CD4-positive, alpha-beta T cell (primary cell): ENCODE data around the gene TEX22. TPM values are rescaled to one million over a fixed set of nuclear protein-coding genes. Genes with fewer than 3 reads are reported as not detected.
A peak's percentile ranks its signal among the peaks of the same experiment; 100 is the strongest.

Experiments used
- ATAC-seq: fragments of 200-7000 bp; cut with Tn5 transposase; one replicate; pipeline ENCODE4 v1.10.0; 2022; ENCODE audit warnings: mild to moderate bottlenecking; ENCODE audit not compliant: poor library complexity
- CTCF ChIA-PET: fragments of 350-600 bp; sonication (Branson Sonifier 250); formaldehyde crosslinking; loops from one replicate; lab custom pipeline; 2021; ENCODE audit warnings: antibody characterized with exemption, inconsistent platforms; lab: Charles Lee
- POLR2A ChIA-PET: fragments of 350-600 bp; sonication (Branson Sonifier 250); formaldehyde crosslinking; loops from one replicate; lab custom pipeline; 2021; ENCODE audit warnings: antibody characterized with exemption, inconsistent platforms; lab: Charles Lee
- DNase-seq, 14 experiments: peaks; one replicate each; pipeline ENCODE4 v3.0.0-alpha.2; 2013 to 2020; ENCODE audit warnings: mixed read lengths in 2 of 14
- H3K27ac ChIP-seq, 2 donors: one replicate each; pipeline versions ENCODE4 v1.5.1 to v1.7.0; 2013; ENCODE audit warnings: low read length in 2 of 2, low read depth in 1 of 2, mild to moderate bottlenecking in 1 of 2
- H3K27me3 ChIP-seq, 2 experiments: 1 replicate in 1 of 2; 2 replicates in 1 of 2; pipeline versions ENCODE4 v1.6.1 to v1.7.0; 2013; ENCODE audit warnings: low read length in 2 of 2, control low read depth in 1 of 2, mild to moderate bottlenecking in 1 of 2, moderate library complexity in 1 of 2; ENCODE audit not compliant: insufficient read depth in 2 of 2, control insufficient read depth in 1 of 2
- H3K36me3 ChIP-seq: one replicate; pipeline ENCODE4 v1.6.1; 2013; ENCODE audit warnings: low read length, control low read depth; ENCODE audit not compliant: insufficient read depth
- H3K4me1 ChIP-seq: one replicate; pipeline ENCODE4 v1.6.1; 2013; ENCODE audit warnings: low read length, control low read depth; ENCODE audit not compliant: insufficient read depth
- H3K4me3 ChIP-seq: one replicate; pipeline ENCODE4 v1.5.1; 2013; ENCODE audit warnings: mild to moderate bottlenecking, low read length, moderate library complexity
- H3K9me3 ChIP-seq, 2 experiments: 1 replicate in 1 of 2; 2 replicates in 1 of 2; pipeline versions ENCODE4 v1.6.1 to v1.7.0; 2013; ENCODE audit warnings: low read length in 2 of 2, mild to moderate bottlenecking in 2 of 2, control low read depth in 1 of 2, moderate library complexity in 1 of 2; ENCODE audit not compliant: control insufficient read depth in 1 of 2, insufficient read depth in 1 of 2
- H3K27ac Mint-ChIP-seq: one replicate; pipeline ENCODE4 v1.8.0; 2020; ENCODE audit warnings: mixed read lengths
- H3K27me3 Mint-ChIP-seq: one replicate; pipeline ENCODE4 v1.8.0; 2021; ENCODE audit warnings: mixed read lengths
- H3K36me3 Mint-ChIP-seq: one replicate; pipeline ENCODE4 v1.8.0; 2021; ENCODE audit warnings: low read depth, mixed read lengths
- H3K4me1 Mint-ChIP-seq: one replicate; pipeline ENCODE4 v1.8.0; 2021; ENCODE audit warnings: low read depth, mixed read lengths
- H3K4me3 Mint-ChIP-seq: one replicate; pipeline ENCODE4 v1.8.0; 2020; ENCODE audit warnings: mild to moderate bottlenecking, mixed read lengths
- H3K9me3 Mint-ChIP-seq: one replicate; pipeline ENCODE4 v1.8.0; 2020; ENCODE audit warnings: mixed read lengths
- CTCF ChIP-seq: fragments of 200-600 bp; IDR thresholded peaks from one replicate; pipeline ENCODE4 v1.8.0; 2022; ENCODE audit warnings: antibody characterized with exemption, mild to moderate bottlenecking
- intact Hi-C, 2 experiments: fragments of 100-400 bp; cut with DNase I in 1 of 2; cut with micrococcal nuclease in 1 of 2; formaldehyde crosslinking; loops; one replicate each; pipeline versions ENCODE4 v1.15.1 to v1.9.0; 2023 to 2025; cut with DNase I, micrococcal nuclease
- total RNA-seq, 174 experiments: library from RNA in 2 of 174; stranded (reverse) in 2 of 174; gene quantifications; one replicate each; pipeline ENCODE4 v1.2.3 and lab custom pipeline; 2021 to 2026

TEX22 gene
- total RNA-seq, 2 experiments from 2014 or later = 1.3 to 2.8 TPM

- no peaks in the 10 kb centered on the region for H3K9me3 Mint-ChIP-seq
- no peak overlapping the region for H3K27ac Mint-ChIP-seq
- H3K27me3 Mint-ChIP-seq = no peaks in the 10 kb centered on the region
- intact Hi-C loops = loop anchor here in 1 of 2 experiments (10.0 kb wide), 1 partner anchor 50 kb away; no protein-coding TSS in a partner anchor
- H3K4me1 Mint-ChIP-seq = peaks cover 15% of the 10 kb centered on the region
- Histone ChIP-seq H3K4me3 (no peak overlapping the region), H3K27ac (no peak overlapping the region), H3K9me3 (no peaks in the 10 kb centered on the region), H3K27me3 (no peaks in the 10 kb centered on the region), H3K4me1 (peaks cover 15% of the 10 kb centered on the region), H3K36me3 (no peaks in the 10 kb centered on the region)
- peaks cover 5% of the 10 kb centered on the region for H3K36me3 Mint-ChIP-seq
- DNase-seq (no peak), ATAC-seq (no peak)
- no peak overlapping the region for H3K4me3 Mint-ChIP-seq
- POLR2A ChIA-PET = interaction anchor here (1.6 kb wide), 1 partner anchor 115 kb away, joined by 10 read pairs; no protein-coding TSS in a partner anchor
- TF ChIP-seq CTCF = no peak
- CTCF ChIA-PET = interaction anchor here (0.8 to 1.1 kb wide), 2 partner anchors 116 to 154 kb away, joined by 3 read pairs; no protein-coding TSS in a partner anchor
These were observed 23.9 kb upstream of the TEX22 start for GRCh38 chr14:105374389-105374788.

- peaks cover 14% of the 10 kb centered on the region for H3K4me1 Mint-ChIP-seq
- H3K36me3 Mint-ChIP-seq = peaks cover 3% of the 10 kb centered on the region
- Histone ChIP-seq H3K27ac (no peak overlapping the region), H3K4me1 (peaks cover 14% of the 10 kb centered on the region), H3K36me3 (no peaks in the 10 kb centered on the region), H3K9me3 (no peaks in the 10 kb centered on the region), H3K4me3 (no peak overlapping the region), H3K27me3 (no peaks in the 10 kb centered on the region)
- TF ChIP-seq CTCF = no peak
- no peaks in the 10 kb centered on the region for H3K9me3 Mint-ChIP-seq
- intact Hi-C loops = loop anchor here in 1 of 2 experiments (10.0 kb wide), 1 partner anchor 49 kb away; no protein-coding TSS in a partner anchor
- no peaks in the 10 kb centered on the region for H3K27me3 Mint-ChIP-seq
- no peak overlapping the region for H3K27ac Mint-ChIP-seq
- ChIA-PET CTCF (no interaction called here), POLR2A (interaction anchor here (0.8 kb wide), 1 partner anchor 24 kb away, joined by 3 read pairs; no protein-coding TSS in a partner anchor)
- no peak overlapping the region for H3K4me3 Mint-ChIP-seq
- ATAC-seq (peak; percentile 16), DNase-seq (peak in 4 of 14 experiments; percentile 8 to 53 (median 34))
These were observed 22.7 kb upstream of the TEX22 start for GRCh38 chr14:105375635-105376057.

- intact Hi-C loops = loop anchor here in 1 of 2 experiments (10.0 kb wide), 1 partner anchor 48 kb away; no protein-coding TSS in a partner anchor
- H3K9me3 Mint-ChIP-seq = no peaks in the 10 kb centered on the region
- ATAC-seq = no peak
- no peaks in the 10 kb centered on the region for H3K9me3 ChIP-seq
- H3K27me3 ChIP-seq = no peaks in the 10 kb centered on the region
- no peak overlapping the region for H3K4me3 ChIP-seq
- no peak for TF ChIP-seq CTCF
- H3K4me3 Mint-ChIP-seq = no peak overlapping the region
- ChIA-PET CTCF (no interaction called here), POLR2A (no interaction called here)
- H3K27me3 Mint-ChIP-seq = no peaks in the 10 kb centered on the region
- H3K4me1 ChIP-seq = peaks cover 8% of the 10 kb centered on the region
- H3K4me1 Mint-ChIP-seq = peaks cover 9% of the 10 kb centered on the region
- DNase-seq = no peak
- no peak overlapping the region for H3K27ac ChIP-seq
- H3K36me3 Mint-ChIP-seq = no peaks in the 10 kb centered on the region
- no peaks in the 10 kb centered on the region for H3K36me3 ChIP-seq
- no peak overlapping the region for H3K27ac Mint-ChIP-seq
These were observed 21.6 kb upstream of the TEX22 start for GRCh38 chr14:105376521-105377440.
